Neural cell (in vitro differentiated cells): ENCODE results near the gene LCORL. TPM values are rescaled to one million over a fixed set of nuclear protein-coding genes. Genes with fewer than 3 reads are reported as not detected.

Experiments used
- H2AFZ ChIP-seq: fragments of 200-600, 300-800 bp; sonication (generic), shearing (Covaris generic); 2 replicates; pipeline ENCODE4 v1.6.0; 2014; ENCODE audit warnings: low read depth, mild to moderate bottlenecking, antibody characterized with exemption, low read length, moderate library complexity
- H3F3A ChIP-seq: fragments of 200-600 bp; shearing (Covaris generic); 2 replicates; pipeline ENCODE4 v1.6.1; 2016; ENCODE audit warnings: mild to moderate bottlenecking, moderate library complexity, mixed read lengths, antibody characterized with exemption, low read length; ENCODE audit not compliant: insufficient read depth, poor library complexity, severe bottlenecking
- H3K27ac ChIP-seq: fragments of 200-600, 300-800 bp; sonication (generic), shearing (Covaris generic); 2 replicates; pipeline ENCODE4 v1.5.1; 2014; ENCODE audit warnings: mild to moderate bottlenecking, low read length, moderate library complexity
- H3K27me3 ChIP-seq: fragments of 300-800, 200-600 bp; sonication (generic), shearing (Covaris generic); 2 replicates; pipeline ENCODE4 v1.6.0; 2014; ENCODE audit warnings: mild to moderate bottlenecking, low read depth, low read length, moderate library complexity; ENCODE audit not compliant: insufficient read depth
- H3K36me3 ChIP-seq: fragments of 300-800, 200-600 bp; sonication (generic), shearing (Covaris generic); 2 replicates; pipeline ENCODE4 v1.5.1; 2014; ENCODE audit warnings: mild to moderate bottlenecking, antibody characterized with exemption, low read length, moderate library complexity; ENCODE audit not compliant: insufficient read depth
- H3K4me2 ChIP-seq: fragments of 300-800, 200-600 bp; sonication (generic), shearing (Covaris generic); 2 replicates; pipeline ENCODE4 v1.6.0; 2014; ENCODE audit warnings: mild to moderate bottlenecking, low read length
- H3K4me3 ChIP-seq: fragments of 300-800, 200-600 bp; sonication (generic), shearing (Covaris generic); 2 replicates; pipeline ENCODE4 v1.5.1; 2014; ENCODE audit warnings: mild to moderate bottlenecking, low read length, moderate library complexity
- H3K79me2 ChIP-seq: fragments of 200-600 bp; shearing (Covaris generic); replicated peaks from 2 replicates; pipeline ENCODE4 v1.6.0; 2014; ENCODE audit warnings: mild to moderate bottlenecking, low read length, moderate library complexity; ENCODE audit not compliant: insufficient read depth
- H3K9ac ChIP-seq: fragments of 300-800, 200-600 bp; sonication (generic), shearing (Covaris generic); 2 replicates; pipeline ENCODE4 v1.6.1; 2016; ENCODE audit warnings: mild to moderate bottlenecking, low read length, mixed read lengths
- H3K9me2 ChIP-seq: fragments of 200-600 bp; shearing (Covaris generic); 2 replicates; pipeline ENCODE4 v1.6.1; 2016; ENCODE audit warnings: mild to moderate bottlenecking, low read length, mixed read lengths; ENCODE audit not compliant: insufficient read depth
- H3K9me3 ChIP-seq: fragments of 200-600, 300-800 bp; sonication (generic), shearing (Covaris generic); 2 replicates; pipeline ENCODE4 v1.6.1; 2016; ENCODE audit warnings: mild to moderate bottlenecking, mixed run types, low read length, moderate library complexity, mixed read lengths
- H4K20me1 ChIP-seq: fragments of 200-600 bp; shearing (Covaris generic); 2 replicates; pipeline ENCODE4 v1.6.1; 2016; ENCODE audit warnings: mild to moderate bottlenecking, mixed run types; ENCODE audit not compliant: insufficient read depth
- EP300 ChIP-seq: fragments of 450-650 bp; conservative IDR thresholded peaks from 2 replicates; pipeline ENCODE4 v1.6.1; 2014; ENCODE audit warnings: antibody characterized with exemption, mild to moderate bottlenecking, moderate library complexity; ENCODE audit not compliant: poor library complexity, severe bottlenecking
- EZH2 ChIP-seq: fragments of 200-600, 300-800 bp; shearing (Covaris generic), sonication (generic); IDR thresholded peaks from 2 replicates; pipeline ENCODE4 v1.6.1; 2014; ENCODE audit warnings: antibody characterized with exemption, low read length, borderline replicate concordance, mild to moderate bottlenecking; ENCODE audit not compliant: insufficient read depth, poor library complexity, severe bottlenecking
- MXI1 ChIP-seq: fragments of 450-650 bp; conservative IDR thresholded peaks from 2 replicates; pipeline ENCODE4 v1.6.1; 2014; ENCODE audit warnings: antibody characterized with exemption, mild to moderate bottlenecking; ENCODE audit not compliant: poor library complexity, severe bottlenecking
- POLR2AphosphoS5 ChIP-seq: IDR thresholded peaks from 2 replicates; pipeline ENCODE4 v1.6.1; 2012
- RAD21 ChIP-seq: fragments of 450-650 bp; conservative IDR thresholded peaks from 2 replicates; pipeline ENCODE4 v1.6.1; 2014; ENCODE audit warnings: antibody characterized with exemption, mild to moderate bottlenecking, moderate library complexity
- SMC3 ChIP-seq: fragments of 450-650 bp; conservative IDR thresholded peaks from 2 replicates; pipeline ENCODE4 v1.6.1; 2014; ENCODE audit warnings: antibody characterized with exemption, mild to moderate bottlenecking, moderate library complexity; ENCODE audit not compliant: poor library complexity
- TAF1 ChIP-seq: IDR thresholded peaks from 2 replicates; pipeline ENCODE4 v1.6.1; 2012; ENCODE audit warnings: low read depth
- polyA plus RNA-seq: library from polyadenylated mRNA; depleted of rRNA; stranded (reverse); fragments of >200 nt; gene quantifications from 2 replicates; pipeline ENCODE4 v1.2.3, GENCODE V29; 2014
- TF ChIP-seq, protein P1 (sequence below): fragments of 450-650 bp; IDR thresholded peaks from 2 replicates; pipeline ENCODE4 v1.5.1; 2014; ENCODE audit warnings: antibody characterized with exemption, mild to moderate bottlenecking, moderate library complexity; ENCODE audit not compliant: poor library complexity, severe bottlenecking
- TF ChIP-seq, protein P2 (sequence below): IDR thresholded peaks from 2 replicates; pipeline ENCODE4 v1.6.1; 2012; ENCODE audit warnings: borderline replicate concordance

Gene LCORL
- polyA plus RNA-seq, 1 donor from 2014 or later: 49.0 TPM

DNA sequence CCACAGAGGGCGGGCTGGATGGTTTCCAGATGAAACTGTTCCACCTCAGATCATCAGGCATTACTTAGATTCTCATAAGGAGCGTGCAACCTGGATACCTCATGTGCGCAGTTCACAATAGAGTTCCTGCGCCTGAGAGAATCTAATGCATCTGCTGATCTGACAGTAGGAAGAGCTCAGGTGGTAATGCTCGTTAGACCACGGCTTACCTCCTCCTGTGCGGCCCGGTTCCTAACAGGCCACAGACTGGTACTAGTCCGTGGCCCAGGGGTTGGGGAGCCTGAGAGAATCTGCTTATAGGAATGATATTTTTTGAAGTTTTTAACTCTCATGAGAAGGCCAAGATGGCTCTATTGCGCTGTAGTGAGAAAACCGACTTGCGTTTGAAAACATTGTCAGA is 205.4 kb downstream of the LCORL start:
- Histone ChIP-seq H3K79me2 (peaks cover 40% of the 10 kb centered on the region), H3F3A (no peaks in the 10 kb centered on the region), H3K36me3 (no peaks in the 10 kb centered on the region), H3K9me2 (no peaks in the 10 kb centered on the region), H2AFZ (no peak overlapping the region), H3K27me3 (no peaks in the 10 kb centered on the region), H3K27ac (no peak overlapping the region), H4K20me1 (no peaks in the 10 kb centered on the region), H3K9ac (no peak overlapping the region), H3K4me3 (no peak overlapping the region), H3K9me3 (no peaks in the 10 kb centered on the region), H3K4me2 (no peak overlapping the region)
- TF ChIP-seq EP300 (no peak), EZH2 (no peak), POLR2AphosphoS5 (no peak), TAF1 (no peak), SMC3 (no peak), MXI1 (no peak), RAD21 (no peak)
- TF ChIP-seq, protein P1, sequence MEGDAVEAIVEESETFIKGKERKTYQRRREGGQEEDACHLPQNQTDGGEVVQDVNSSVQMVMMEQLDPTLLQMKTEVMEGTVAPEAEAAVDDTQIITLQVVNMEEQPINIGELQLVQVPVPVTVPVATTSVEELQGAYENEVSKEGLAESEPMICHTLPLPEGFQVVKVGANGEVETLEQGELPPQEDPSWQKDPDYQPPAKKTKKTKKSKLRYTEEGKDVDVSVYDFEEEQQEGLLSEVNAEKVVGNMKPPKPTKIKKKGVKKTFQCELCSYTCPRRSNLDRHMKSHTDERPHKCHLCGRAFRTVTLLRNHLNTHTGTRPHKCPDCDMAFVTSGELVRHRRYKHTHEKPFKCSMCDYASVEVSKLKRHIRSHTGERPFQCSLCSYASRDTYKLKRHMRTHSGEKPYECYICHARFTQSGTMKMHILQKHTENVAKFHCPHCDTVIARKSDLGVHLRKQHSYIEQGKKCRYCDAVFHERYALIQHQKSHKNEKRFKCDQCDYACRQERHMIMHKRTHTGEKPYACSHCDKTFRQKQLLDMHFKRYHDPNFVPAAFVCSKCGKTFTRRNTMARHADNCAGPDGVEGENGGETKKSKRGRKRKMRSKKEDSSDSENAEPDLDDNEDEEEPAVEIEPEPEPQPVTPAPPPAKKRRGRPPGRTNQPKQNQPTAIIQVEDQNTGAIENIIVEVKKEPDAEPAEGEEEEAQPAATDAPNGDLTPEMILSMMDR: no peak
- TF ChIP-seq, protein P2, sequence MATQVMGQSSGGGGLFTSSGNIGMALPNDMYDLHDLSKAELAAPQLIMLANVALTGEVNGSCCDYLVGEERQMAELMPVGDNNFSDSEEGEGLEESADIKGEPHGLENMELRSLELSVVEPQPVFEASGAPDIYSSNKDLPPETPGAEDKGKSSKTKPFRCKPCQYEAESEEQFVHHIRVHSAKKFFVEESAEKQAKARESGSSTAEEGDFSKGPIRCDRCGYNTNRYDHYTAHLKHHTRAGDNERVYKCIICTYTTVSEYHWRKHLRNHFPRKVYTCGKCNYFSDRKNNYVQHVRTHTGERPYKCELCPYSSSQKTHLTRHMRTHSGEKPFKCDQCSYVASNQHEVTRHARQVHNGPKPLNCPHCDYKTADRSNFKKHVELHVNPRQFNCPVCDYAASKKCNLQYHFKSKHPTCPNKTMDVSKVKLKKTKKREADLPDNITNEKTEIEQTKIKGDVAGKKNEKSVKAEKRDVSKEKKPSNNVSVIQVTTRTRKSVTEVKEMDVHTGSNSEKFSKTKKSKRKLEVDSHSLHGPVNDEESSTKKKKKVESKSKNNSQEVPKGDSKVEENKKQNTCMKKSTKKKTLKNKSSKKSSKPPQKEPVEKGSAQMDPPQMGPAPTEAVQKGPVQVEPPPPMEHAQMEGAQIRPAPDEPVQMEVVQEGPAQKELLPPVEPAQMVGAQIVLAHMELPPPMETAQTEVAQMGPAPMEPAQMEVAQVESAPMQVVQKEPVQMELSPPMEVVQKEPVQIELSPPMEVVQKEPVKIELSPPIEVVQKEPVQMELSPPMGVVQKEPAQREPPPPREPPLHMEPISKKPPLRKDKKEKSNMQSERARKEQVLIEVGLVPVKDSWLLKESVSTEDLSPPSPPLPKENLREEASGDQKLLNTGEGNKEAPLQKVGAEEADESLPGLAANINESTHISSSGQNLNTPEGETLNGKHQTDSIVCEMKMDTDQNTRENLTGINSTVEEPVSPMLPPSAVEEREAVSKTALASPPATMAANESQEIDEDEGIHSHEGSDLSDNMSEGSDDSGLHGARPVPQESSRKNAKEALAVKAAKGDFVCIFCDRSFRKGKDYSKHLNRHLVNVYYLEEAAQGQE: no peak

DNA sequence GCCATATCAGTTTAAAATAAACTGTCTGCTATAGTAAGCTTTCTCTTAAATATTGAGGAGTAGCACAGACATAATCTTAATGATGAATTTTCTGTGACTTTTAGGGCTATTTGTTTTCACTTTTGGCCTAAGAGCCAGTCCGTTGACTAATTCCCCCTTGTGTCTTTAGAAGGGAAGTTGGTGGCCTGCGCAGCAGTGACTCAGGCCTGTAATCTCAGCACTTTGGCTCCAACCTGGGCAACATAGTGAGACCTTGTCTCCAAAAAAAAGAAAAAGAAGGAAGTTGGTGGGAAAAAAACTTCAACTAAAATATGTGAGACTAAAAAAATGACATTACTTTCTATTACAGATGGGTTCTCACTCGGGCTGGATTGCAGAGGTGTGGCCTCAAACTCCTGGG is 207.4 kb downstream of the LCORL start:
- Histone ChIP-seq H3K36me3 (no peaks in the 10 kb centered on the region), H3K4me2 (no peak overlapping the region), H2AFZ (no peak overlapping the region), H3K9ac (no peak overlapping the region), H4K20me1 (no peaks in the 10 kb centered on the region), H3K27ac (no peak overlapping the region), H3K9me2 (no peaks in the 10 kb centered on the region), H3K79me2 (peaks cover 51% of the 10 kb centered on the region), H3K4me3 (no peak overlapping the region), H3K27me3 (no peaks in the 10 kb centered on the region), H3F3A (peaks cover 4% of the 10 kb centered on the region), H3K9me3 (no peaks in the 10 kb centered on the region)
- no peak for TF ChIP-seq EP300
- TF ChIP-seq, protein P1: no peak
- no peak for TF ChIP-seq MXI1
- TF ChIP-seq POLR2AphosphoS5: no peak
- TF ChIP-seq, protein P2: no peak
